Measurements from ENCODE around the gene ACTL8.
"Not testable (repeated sequence)": the region's sequence is repeated elsewhere in the genome, so short reads cannot be mapped to it uniquely, and the experiment has no call there.

ACTL8 gene

DNA sequence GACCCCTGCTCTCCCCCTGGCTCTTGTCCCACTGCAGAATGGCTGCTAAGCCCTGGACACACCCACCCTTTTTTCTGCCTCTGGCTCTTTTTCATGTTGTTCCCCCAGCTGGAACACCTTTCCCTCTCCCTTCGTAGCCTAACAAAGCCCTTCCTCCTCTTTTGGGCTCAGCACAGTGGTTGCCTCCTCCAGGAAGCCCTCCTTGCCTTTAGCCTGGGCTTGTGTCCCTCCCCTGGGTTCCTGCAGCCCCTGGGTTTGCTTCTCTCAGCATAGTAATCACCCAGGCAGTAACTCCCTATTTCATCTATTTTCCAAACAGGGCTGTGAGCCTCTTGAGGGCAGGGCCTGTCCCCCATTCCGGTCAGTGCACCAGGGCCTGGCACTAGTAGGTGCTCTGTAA is 19.8 kb upstream of the ACTL8 start:
- DNase-seq: no peak

DNA sequence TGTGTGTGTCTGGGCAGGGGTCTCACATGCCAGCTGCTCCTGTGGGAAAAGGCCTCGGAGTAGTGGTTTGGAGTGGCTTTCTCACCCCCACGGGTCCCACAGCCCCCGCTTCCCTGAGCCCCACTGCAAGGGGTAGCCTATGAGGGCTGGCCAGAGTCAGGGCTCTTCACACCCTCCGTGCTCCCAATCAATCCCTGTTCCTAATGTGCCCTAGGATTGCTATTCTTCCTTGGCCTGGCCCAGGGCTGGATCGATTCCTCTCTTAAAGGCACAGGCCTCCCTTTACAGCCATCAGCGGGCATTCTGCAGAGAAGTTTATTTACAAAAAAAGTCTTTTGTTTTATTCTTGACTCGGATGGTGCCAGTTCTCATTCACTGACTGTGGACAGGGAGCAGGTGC is 19.3 kb upstream of the ACTL8 start:
- DNase-seq: no peak

DNA sequence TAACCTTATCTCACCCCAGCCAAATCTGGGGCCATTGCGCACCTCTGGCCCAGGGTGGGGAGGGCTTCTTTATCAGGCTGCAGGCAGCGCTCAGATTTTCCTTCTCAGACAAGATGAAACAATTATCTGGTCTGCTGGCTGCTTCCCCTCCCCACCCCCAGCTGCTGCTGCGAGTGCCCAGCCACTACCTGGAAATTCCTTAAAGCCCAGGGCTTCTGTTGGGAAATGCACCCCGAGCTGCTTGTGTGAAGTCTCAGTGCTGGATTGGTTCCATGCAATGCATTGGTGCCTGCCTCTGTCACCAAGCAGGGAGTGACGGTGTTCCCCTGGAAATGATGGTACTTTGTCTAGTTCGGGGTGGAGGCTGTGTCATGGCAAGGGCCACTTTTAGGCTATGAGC is 18.5 kb upstream of the ACTL8 start:
- DNase-seq: no peak

DNA sequence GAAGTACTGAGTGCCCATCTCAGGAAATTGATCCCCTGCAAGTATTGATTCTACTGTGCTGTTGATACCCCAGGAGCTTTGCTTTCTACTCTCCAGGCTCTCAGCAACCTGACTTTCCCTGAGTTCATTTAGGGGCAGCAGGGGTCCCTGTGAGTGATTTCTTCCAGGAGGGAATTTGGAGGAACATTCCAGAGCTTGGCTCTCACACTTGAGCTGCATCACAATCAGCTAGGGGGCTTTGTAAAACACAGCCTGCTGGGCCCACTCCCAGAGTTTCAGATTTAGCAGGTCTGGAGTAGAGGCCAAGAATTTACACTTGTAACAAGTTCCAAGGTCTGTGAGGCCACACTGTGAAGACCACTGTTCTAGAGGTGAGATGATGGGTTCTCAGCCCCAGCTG is 16.1 kb upstream of the ACTL8 start:
- no peak for DNase-seq

DNA sequence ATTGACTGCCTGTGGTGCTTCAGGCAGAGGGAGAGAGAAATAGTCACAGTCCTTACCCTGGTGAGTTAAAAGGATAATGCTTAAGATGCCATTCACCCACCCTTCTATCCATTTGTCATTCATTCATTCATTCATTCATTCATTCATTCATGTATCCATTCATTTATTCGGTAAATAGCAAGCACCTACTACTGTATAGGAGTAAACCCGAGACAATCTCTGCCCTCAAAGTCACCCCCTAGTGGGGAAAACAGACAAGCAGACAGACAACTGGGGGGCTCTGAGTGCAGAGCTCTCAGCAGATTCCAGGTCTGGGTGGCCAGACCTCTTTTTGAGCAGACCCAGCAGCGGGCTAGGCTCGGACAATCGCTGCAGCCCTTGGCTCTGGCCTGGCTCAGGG is 14.1 kb upstream of the ACTL8 start:
- DNase-seq: no peak

DNA sequence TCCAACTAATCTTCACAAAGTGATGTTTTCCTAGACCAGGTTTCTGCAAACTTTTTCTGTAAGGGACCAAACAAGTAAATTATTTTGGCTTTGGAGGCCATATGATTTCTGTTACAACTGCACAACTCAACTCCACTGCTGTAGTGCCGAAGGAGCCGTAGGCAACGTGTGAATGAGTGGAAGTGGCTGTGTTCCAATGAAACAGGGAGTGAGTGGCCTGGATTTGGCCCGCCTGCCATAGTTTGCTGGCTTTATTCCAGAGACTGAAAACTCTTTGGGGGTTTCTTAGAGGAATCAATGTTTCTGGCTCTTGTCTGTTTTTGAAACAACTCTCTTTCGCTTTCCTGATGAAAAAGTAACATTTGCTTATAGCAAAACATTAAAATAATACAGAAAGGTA is 12.6 kb upstream of the ACTL8 start:
- DNase-seq: peak in 1 of 51 donors; percentile 2

DNA sequence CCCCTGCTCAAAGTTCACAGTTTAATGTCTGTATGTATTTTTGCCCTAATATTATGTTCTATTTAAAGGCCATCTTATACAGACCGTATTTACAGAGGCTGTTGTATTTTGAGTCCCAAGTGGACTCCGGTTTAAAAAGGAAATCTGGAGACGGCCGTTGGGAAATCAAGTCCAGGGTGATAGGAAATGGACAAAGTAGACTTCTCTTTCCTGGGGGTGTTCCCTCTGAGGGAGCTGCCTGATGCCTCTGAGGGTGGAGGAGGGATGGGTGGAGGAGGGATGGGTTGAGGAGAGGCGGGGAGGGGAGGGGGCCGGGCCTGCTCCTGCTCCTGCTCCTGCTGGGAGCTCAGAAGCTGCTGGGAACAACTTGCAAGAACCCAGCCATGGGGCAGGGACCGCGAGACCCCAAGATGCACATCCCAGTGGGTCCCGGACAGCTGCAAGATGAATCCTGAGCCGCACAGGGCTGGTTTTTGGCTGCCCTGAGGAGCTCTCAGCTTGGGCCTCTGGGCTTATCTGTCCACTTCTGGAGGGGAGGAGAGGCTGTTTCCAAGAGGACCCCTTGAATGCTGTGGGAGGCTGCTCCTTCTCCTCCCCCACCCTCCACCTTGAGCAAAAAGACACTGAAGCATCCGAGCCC is 12.0 kb upstream of the ACTL8 start:
- DNase-seq: no peak

DNA sequence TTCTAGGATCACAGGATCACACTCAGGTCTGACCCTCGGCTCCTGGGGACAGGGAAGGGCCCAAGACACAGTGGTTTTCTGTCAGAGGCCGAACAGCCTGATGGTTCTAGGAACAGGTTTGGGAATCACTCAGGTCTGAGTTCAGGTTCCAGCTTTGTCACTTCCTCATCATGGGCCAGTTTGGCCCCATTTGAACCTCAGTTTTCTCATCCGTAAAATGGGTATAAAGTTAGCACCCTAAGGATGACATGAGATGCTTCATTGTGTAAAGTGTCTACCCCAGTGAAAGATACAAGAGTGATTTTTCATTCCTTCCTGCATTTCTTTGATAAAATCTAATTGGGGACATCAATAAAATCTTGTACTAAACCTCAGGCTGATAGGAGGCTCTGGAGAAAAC is 11.2 kb upstream of the ACTL8 start:
- no peak for DNase-seq

DNA sequence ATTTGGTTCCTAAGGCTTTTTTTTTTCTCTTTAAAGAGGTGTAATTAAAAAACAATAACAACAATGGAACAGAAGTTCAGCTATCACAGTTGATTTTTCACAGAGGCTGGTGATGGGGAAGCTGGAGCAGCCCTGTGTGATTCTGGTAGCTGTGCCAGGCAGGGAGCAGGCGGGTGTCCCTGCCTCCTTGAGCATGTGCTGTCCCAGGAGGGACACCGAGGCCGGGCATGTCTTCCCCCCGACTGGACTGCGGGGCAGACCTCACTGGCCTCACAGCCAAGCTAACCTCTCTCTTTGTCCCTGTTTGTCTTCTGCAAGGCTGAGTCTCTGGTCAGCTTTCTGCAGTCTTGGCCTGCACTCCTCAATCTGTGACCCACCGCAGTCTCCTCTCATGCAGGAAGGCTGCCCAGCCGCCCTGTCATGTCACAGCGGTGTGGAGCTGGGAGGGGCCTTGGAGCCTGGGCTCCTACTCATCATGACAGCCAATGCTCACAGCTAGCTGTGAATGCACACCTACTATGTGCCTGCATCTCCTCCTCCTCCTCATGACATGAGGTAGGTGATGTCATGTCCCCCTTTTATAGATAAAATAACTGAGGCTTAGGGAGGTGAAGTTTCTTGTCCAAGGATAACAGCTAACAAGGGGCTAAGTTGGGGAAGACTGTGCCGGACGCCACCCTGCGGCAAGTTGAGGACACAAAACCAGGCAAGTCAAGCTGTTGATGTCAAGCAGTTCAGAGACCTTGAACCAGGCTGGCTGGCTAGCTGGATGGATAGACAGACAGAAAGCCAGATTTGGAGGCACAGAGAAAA is 10.3 kb upstream of the ACTL8 start:
- DNase-seq: peak in 5 of 51 donors; percentile 3 to 24 (median 7)

DNA sequence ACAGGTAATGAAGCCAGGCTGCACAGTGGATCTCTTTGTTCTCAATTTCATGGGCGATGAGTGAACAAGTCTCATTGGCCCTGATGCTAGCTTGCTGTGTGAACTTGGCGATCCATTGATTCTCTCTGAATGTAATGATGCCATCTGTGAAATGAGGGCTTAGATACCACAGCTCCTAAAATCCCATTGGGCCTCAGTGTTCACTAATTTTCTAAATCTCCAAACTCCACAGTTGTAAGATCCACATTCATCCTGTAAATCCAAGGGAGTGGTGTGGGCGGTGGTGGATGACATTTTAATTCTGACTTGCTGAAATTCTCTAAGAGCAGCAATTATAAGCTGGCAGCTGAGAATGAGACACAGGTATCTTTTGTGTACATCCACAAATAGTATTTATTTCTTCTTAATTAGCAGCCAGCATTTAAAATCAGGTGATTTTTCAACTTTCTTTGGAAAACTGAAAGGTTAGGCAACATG is 9.6 kb upstream of the ACTL8 start:
- DNase-seq: peak in 1 of 51 donors; percentile 24

DNA sequence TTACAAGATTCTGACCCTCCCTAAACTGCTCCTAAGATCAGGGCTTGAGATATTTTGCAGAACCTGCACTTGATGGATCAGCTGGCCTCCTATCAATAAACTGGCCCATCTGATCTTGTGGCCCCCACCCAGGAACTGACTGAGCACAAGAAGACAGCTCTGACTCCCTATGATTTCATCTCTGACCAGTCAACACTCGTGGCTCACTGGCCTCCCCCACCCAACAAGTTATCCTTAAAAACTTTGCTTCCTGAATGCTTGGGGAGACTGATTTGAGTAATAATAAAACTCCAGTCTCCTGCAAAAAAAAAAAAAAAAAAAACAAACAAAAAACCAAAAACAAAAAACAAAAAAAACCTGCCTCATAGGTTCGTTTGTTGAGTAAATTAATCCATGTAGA is 8.9 kb upstream of the ACTL8 start:
- not testable (repeated sequence) for DNase-seq

DNA sequence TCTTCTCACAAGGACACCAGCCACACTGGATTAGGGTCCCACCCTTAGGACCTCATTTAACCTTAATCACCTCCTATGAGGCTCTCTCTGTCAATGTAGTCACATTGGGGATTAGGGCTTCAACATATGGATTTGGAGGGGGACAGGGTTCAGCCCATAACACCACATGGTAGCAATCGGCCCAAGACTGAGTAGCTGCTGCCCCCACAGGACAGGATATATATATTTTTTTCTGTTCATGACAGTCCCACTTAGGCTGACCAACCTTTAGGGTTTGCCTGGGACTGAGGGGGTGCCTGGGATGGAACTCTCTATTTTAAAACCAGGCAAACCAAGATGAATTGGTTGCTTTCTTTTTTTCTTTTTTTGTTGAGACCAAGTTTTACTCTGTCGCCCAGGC is 8.2 kb upstream of the ACTL8 start:
- DNase-seq: no peak

DNA sequence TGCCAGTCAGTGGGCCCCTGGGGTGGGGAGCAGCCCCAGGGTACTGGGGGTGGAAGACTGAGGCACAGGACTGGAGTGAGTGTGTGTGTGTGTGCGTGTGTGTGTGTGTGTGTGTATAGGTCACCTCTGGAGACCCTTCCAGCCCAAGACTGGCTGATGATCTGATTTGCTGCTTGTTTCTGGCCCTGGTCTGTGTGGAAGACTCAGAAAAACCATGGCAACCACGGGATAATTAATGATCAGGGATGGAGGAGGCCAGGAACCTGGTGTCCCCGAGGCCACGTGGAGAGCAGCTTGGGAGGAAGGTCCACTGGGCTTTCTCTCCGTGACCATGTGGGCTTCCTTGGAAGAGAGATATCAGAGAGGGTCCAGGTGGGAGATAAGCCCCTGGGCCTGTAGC is 4.8 kb upstream of the ACTL8 start:
- DNase-seq: no peak

DNA sequence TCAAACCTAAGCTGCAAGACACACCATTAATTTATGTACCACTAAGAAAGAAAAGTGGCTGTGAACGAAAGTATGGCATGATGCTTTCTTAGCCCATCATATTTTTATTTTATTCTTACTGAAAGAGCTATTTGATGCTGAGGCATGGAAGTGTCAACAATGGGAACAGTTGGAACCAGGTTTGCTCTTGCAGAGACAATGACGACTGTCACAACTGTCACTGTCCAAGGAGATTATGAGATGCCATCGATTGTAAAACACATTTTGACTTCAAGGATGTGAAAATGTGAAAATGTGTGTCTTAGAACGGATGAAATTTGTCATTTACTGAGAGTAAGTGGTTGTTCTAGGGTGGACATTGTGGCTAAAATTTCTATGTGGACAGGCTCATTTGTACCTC is 2.8 kb upstream of the ACTL8 start:
- DNase-seq: no peak

DNA sequence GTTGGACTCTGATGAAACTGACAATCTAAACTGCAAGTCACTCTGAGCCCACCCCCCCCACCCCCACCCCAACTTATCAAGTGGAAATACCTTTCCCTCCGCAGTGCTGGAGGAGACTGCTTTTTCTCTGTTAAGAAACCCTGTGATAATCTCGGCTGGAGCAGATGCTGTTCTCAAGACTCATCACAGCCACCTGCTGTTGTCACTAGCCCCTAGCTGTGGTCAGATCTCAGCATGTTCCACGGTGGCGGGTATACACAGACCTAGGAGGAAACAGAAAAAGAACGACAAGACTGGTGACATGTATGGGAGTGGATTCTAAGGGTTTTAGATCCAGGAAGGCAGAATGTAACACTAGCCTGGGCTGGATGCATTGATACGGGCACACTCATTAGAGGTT is 2.3 kb downstream of the ACTL8 start:
- no peak for DNase-seq

DNA sequence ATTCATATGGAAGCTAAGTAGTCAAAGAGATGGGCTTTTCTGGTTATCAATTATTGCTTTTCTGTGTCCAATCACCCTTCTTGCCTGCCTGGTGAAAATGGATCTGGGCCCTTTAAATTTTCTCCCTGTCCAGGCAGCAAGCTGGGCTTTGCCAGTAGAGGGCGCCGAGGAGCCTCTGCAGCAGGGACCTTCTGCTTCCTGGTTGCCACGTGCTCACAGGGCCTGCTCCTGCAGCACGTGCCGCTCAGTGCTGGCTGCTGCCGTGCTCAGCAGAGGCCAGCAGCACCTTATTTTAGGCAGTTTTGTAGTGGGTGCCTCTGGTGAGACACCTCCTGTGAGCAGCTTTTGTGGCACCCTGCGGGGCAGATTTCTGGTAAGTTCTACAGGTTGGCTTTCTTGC is 4.0 kb downstream of the ACTL8 start:
- no peak for DNase-seq

DNA sequence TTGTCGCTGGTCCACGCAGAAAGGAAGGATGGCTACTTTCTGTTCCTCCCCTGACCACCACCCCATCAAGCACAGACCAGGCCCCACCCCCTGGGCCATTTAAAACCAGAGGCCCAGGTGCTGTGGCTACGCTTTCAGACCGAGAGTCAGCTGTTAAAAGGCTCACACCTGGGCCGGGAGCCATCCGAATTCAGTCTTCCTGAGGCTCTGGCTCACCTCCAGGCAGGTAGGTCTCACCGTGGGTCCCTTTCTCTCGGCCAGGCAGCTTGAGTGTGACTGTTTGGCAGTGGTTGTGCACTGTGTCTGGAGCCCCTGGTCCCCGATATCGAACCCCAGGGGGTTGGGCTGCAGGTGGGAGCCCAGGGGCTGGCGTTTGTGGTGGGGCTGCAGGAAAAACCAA is 7.2 kb downstream of the ACTL8 start:
- no peak for DNase-seq

DNA sequence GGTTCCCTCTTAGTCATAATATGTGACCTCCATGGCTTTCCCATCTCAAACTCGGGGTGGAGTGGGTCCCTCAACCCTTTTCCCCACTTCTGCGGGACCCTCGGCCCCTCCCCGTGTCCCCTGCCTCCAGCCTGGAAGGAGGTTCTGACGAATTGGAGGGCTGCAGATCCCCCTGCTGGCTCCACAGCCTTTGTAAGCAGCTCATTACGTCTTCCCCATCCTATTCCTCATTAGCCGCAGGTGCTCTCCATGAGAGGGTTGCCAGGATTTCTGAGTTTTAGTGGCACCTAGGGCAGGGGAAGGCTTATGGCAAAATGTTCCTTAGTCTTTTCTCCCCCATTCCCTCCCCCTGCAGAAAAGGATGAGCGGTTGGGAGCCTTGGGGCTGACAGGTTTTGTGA is 8.3 kb downstream of the ACTL8 start:
- no peak for DNase-seq

DNA sequence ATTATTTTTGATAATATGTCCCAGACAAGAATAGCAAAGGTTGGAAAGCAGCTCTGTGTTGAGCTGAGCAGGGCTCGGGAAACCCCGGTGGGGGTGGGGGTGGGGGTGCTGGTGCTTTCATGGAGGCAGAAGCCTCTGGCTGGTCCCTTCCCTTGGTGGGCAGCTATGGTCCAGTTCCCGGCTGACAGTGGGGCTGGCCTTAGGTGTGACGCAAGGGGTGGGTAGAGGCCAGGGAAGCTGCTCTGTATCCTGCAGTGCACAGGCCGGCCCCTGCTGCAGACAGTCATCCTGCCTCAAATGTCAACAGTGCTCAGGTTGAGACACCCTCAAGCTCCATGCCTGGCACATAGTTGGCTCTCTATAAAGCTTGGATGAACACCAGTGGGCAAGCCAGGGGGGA is 8.9 kb downstream of the ACTL8 start:
- DNase-seq: no peak

DNA sequence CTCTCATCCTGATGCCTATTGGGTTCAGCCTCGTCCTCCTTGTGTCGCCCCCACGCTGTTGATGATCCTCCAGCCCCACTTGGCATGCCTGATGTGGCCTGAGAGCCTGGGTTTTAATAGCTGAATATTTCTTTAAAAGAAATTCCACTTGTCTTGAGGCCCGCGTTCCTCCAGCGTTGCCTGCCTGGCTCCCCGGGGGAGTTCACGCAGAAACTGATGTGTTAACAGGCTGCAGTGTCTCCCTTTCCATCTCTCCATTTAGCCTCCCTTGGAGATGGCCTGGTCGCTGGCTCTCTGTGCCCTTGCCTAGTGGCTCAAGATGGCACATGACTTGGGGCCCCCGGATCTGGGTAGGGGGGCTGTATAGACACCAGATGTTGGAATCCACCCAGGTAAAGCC is 9.5 kb downstream of the ACTL8 start:
- DNase-seq: no peak

DNA sequence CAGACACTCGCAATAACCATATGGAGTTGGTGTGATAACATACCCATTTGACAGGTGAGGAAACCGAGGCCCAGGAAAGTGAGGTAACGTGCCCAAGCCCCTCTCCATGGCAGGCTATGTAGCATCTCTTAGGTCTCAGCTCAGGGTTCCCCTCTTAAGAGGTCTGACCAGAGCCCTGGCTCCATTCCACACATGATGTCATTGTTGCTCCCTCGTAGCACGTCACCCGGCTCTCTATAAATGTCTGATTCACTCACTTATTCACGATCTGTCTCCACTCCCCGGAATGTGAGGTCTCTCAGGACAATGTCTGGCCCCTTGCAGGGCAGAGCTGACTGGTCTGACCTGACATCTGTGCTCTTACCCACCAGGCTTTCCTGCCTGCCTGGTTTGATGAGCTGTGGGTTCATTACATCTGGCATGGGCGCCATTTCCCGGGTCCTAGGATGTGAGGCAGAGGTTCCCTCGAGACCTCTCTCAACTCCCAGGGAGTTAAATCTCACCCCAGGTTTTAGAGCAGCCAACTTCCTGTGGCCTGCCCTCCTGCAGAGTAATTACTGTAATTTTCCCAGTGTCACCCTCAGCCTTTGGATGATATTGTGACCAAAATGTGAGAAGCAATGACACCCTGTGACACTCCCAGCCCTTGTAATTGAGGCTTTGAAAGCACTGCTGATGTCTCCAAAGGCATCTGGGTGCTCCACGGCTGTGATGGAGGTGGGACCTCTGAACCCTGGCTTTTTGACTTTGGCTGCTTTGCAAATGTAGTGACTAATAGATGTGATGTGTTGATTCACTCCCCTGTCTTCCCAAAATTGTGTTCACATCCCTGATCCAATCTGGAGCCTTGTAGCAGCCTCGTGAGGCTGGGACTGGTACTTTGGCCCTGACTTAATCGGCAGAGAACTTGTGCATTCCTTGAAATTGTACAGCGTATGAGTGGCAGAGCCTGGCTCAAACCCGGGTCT is 10.6 kb downstream of the ACTL8 start:
- no peak for DNase-seq

DNA sequence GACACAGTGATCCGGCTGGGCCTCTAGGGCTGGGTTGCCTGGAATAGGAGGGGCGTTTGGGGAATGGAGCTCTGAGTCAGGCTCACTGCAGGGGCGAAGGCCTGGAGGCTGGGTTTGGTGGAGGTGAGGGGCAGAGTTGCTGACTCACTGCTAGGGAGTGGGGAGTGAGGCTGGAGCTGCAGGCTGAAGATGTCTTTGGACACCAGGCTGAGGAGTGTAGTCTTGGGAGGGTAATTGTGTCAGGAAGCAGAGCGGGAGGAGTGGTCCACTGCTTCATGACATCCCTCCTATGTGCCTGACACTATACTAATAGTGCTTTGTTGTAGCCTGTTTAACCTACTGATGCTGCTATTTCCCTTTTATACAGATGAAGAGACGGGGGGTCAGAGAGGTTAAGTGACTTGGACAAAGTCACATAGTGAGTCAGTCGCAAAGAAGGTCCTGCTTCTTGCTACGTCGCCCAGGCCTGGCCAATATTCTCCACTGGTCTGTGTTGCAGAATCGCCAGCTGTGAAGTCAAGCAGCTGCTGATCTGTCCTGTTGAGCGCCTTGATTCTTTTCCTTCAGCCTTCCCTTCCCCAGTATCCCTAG is 13.6 kb downstream of the ACTL8 start:
- DNase-seq: peak in 1 of 51 donors; percentile 21

All from hypothalamus (tissue), 51 donors.